Putamen (tissue), 1 donor: ENCODE results near the gene MPPE1.

Experiments used
- DNase-seq: peaks from one replicate; pipeline ENCODE4 v3.0.0-alpha.2; 2016; ENCODE audit warnings: low spot score

The MPPE1 gene

GRCh38 chr18:11884396-11885030 is 23.6 kb downstream of the MPPE1 start:
- DNase-seq: no peak

GRCh38 chr18:11883153-11883552 is 25.0 kb downstream of the MPPE1 start:
- no peak for DNase-seq

GRCh38 chr18:11882636-11883035 is 25.5 kb downstream of the MPPE1 start:
- DNase-seq: no peak

GRCh38 chr18:11880586-11881304 is 27.4 kb downstream of the MPPE1 start:
- DNase-seq: no peak

GRCh38 chr18:11877497-11878135 is 30.5 kb downstream of the MPPE1 start:
- no peak for DNase-seq

GRCh38 chr18:11874676-11875075 is 33.4 kb downstream of the MPPE1 start:
- DNase-seq: no peak

GRCh38 chr18:11873670-11874340 is 34.3 kb downstream of the MPPE1 start:
- DNase-seq: no peak

- DNase-seq: no peak
Measured at GRCh38 chr18:11872479-11873136, 35.5 kb downstream of the MPPE1 start.

- no peak for DNase-seq
Measured at GRCh38 chr18:11871501-11871900, 36.6 kb downstream of the MPPE1 start.

GRCh38 chr18:11868230-11868629 is 39.9 kb downstream of the MPPE1 start:
- no peak for DNase-seq

- DNase-seq: no peak
Measured at GRCh38 chr18:11866764-11867163, 41.4 kb downstream of the MPPE1 start.

- no peak for DNase-seq
Measured at GRCh38 chr18:11866329-11866728, 41.8 kb downstream of the MPPE1 start.

GRCh38 chr18:11865071-11865470 is 43.0 kb downstream of the MPPE1 start:
- DNase-seq: no peak

- no peak for DNase-seq
Measured at GRCh38 chr18:11864471-11864870, 43.6 kb downstream of the MPPE1 start.

- no peak for DNase-seq
Measured at GRCh38 chr18:11862468-11863137, 45.5 kb downstream of the MPPE1 start.

- DNase-seq: no peak
Measured at GRCh38 chr18:11861583-11862288, 46.4 kb downstream of the MPPE1 start.

- no peak for DNase-seq
Measured at GRCh38 chr18:11860594-11861450, 47.3 kb downstream of the MPPE1 start.

GRCh38 chr18:11859903-11860407 is 48.2 kb downstream of the MPPE1 start:
- no peak for DNase-seq

GRCh38 chr18:11859282-11859830 is 48.8 kb downstream of the MPPE1 start:
- no peak for DNase-seq
